NCI-H2227 (cell line): ENCODE results near the gene SLC35G6.
A peak's percentile ranks its signal among the peaks of the same experiment; 100 is the strongest.
"Not testable (repeated sequence)": the region's sequence is repeated elsewhere in the genome, so short reads cannot be mapped to it uniquely, and the experiment has no call there.

Source experiments
- DNase-seq: peaks from one replicate; lab custom pipeline; 2025; ENCODE audit not compliant: unreplicated experiment; lab: John Stamatoyannopoulos, UW

Gene SLC35G6

DNA sequence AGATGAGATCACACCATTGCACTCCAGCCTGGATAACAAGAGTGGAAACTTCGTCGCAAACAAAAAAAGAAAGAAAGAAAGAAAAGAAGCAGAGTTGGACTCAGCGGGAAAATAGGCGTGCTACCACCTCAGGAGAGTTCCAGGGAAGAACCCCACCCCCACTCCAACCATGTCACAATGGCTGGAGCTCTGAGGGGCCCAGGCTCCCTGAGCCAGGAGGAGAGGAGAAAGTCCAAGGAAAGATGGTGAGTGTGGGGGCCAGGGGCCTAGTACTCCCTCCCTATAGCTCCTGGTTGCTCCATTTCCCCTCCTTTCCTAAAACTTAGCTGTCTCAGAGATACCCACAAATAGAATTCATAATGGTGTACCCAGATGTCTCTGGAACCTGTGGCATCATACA, at the start of gene SLC35G6:
TSS of gene SLC35G6 (plus strand) at position 172 of the 400 bp plus-strand sequence. CDS start at position 243, 71 bp downstream.
- not testable (repeated sequence) for DNase-seq

DNA sequence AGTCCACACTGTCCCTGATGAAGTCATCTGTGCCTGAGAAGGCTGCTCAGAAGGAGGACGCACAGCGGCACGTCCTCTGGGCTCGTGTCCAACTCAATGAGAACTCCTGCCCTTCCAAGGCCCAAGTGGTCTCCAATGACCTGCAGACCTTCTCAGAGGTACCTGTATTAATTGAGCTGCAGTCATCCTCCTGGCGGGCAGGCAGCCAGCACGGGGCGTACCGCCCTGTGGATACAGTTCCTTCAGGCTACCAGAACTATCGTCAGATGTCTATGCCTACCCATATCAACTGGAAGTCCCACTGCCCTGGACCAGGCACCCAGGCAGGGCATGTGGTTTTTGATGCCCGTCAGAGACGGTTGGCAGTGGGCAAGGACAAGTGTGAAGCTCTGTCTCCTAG, 49.0 kb upstream of the SLC35G6 start:
- no peak for DNase-seq

DNA sequence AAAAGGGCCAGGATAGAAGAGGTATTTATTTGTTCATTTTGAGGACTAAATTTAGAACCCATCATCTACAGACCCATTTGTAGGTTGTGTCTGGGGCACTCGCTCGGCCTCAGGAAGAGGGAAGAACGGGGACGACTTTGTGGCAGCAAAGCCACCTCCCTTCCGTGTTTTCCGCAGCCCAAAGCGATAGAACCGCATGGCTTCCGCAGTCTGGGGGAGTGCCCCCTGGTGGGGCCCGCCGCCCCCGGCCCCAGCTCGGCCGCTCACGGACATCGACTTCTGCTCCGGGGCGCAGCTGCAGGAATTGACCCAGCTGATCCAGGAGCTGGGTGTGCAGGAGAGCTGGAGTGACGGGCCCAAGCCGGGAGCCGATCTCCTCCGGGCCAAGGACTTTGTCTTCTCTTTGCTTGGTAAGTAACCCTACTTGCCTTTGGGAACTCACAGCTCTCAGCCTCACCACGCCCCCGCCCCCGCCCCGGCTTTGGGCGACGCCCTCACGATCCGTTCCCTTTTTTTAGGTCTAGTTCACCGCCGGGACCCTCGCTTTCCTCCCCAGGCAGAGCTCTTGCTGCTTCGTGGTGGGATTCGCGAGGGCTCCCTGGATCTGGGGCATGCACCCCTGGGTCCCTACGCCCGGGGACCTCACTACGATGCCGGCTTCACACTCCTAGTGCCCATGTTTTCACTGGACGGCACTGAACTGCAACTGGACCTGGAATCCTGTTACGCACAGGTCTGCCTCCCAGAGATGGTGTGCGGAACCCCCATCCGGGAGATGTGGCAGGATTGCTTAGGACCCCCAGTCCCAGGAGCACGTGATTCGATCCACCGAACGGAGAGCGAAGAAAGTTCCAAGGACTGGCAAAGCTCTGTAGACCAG, 45.3 kb upstream of the SLC35G6 start:
- no peak for DNase-seq

DNA sequence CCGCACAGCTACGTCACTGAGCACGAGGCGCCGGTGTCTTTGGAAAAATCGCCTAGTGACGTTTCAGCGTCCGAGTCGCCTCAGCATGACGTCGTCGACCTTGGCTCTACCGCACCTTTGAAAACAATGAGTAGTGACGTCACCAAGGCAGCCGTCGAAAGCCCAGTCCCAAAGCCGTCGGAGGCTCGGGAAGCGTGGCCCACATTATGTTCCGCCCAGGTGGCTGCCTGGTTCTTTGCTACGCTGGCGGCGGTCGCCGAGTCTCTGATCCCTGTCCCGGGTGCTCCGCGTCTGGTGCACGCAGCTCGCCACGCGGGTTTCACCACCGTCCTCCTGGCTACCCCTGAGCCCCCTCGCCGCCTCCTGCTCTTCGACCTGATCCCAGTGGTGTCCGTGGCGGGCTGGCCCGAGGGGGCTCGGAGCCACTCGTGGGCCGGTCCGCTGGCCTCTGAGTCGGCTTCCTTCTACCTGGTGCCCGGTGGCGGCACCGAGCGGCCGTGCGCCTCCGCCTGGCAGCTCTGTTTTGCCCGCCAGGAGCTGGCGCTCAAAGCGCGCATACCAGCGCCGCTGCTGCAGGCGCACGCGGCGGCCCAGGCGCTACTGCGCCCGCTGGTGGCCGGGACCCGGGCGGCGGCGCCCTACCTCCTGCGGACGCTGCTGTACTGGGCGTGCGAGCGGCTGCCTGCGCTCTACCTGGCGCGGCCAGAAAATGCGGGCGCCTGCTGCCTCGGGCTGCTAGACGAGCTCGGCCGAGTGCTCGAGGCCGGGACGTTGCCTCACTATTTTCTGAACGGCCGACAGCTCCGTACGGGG, 44.5 kb upstream of the SLC35G6 start:
- peak; percentile 81 for DNase-seq

DNA sequence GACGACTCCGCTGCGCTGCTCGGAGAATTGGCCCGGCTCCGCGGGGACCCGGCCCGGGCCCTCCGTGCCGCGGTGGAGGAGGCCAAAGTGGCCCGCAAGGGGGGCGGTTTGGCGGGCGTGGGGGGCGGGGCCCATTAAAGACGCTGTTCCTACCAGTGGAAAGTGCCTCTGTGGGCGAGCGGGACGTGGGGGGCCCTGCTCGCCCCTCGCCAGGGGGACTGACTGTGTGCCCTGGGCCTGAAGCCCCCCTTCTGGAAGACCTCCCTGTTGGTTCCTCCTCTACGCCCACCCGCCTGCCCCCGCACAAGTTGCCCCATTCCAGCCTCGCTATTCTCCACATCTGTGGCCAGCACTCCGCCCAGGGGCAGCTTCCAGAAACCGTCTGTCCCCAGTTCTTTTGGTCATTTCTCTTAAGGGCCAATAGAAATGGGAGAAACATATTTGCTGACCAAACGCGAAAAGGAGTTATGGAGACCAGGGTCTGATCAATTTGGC, 43.8 kb upstream of the SLC35G6 start:
- peak; percentile 44 for DNase-seq

DNA sequence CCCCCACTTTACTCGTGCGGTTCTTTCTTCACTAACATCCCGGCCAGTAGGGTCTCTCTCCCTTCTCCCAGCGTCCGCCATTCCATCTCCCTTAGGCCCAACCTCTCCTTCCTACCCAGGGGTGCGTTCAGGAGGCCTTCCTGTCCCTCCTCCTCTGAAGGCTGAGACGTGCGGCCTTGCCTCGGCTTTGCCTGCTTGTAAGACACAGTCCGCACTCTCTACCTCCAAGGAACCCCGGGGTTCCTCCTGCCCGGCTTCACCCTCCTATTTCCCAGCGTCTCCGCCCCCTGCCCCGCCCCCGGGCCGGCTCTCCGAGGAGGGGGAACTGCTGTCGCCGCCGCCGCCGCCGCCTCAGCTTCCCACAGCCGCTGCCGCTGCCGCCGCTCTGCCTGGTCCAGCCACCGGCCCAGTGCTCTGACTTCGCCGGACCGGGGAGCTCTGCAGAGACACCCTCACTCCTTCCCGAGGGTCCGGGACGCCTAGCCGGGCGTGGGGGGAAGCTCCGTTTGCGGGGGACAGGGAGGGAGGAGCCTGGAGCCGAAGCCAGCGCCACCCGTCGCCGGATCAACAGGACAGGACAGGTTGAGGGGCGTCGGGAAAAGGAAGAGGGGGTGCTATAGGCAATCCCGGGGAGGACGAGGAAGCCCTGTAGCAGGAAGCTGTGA, 43.2 kb upstream of the SLC35G6 start:
- DNase-seq: peak; percentile 72

DNA sequence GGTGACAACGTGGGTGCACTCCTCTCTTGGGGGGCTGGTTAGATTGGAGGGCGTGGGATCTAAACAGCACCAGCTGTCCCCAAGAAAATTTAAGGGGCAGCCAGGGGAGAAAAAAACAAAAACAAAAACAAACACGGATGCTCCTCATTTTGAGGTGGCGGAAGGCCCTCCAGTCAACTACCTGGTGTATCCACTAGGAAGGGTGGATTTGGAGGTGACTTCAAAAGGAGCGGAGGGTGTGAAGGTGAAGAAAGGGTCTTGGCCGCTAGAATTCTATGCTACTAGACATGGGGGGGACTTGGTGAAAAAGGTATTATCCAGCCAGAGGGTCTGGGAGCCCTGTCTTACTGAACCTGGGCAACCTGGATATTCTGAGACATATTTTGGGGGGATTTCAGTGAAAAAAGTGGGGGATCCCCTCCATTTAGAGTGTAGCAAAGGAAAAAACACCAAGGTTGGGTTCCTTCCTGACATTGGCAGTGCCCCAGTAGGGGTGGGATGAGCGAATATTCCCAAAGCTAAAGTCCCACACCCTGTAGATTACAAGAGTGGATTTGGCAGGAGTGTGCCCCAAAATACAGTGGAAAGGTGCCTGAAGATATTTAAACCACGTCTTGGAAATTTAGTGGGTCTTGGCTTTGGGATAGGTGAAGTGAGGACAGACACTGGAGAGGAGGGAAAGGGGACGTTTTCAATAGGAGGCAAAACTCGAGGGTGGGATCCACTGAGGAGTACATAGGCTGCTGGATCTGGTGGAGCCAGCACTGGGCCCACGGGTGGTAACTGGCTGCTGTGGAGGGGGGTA, 42.4 kb upstream of the SLC35G6 start:
- no peak for DNase-seq

DNA sequence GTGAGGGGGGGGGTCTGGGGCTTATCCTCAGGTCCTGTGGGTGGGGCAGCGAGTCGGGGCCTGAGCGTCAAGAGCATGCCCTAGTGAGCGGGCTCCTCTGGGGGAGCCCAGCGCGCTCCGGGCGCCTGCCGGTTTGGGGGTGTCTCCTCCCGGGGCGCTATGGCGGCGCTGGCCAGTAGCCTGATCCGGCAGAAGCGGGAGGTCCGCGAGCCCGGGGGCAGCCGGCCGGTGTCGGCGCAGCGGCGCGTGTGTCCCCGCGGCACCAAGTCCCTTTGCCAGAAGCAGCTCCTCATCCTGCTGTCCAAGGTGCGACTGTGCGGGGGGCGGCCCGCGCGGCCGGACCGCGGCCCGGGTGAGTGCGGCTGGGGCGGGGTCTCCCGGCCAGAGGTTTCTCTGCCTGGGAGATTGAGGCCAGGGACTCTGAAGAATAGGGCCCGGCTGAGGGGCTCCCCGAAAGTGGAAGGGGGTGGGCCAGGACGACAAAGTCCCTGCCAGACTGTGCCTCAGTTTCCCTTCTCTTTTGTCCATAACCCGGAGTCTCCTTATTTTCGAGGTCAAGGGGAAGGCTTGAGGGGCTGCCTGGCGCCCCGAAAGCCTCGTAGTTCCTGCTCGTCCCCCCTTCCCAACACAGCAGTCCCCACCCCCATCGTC, 41.7 kb upstream of the SLC35G6 start, which contains the start of gene FGF11:
TSS of gene FGF11 (plus strand) at position 51 of the 651 bp plus-strand sequence. CDS start at position 160, 109 bp downstream.
- DNase-seq: no peak

DNA sequence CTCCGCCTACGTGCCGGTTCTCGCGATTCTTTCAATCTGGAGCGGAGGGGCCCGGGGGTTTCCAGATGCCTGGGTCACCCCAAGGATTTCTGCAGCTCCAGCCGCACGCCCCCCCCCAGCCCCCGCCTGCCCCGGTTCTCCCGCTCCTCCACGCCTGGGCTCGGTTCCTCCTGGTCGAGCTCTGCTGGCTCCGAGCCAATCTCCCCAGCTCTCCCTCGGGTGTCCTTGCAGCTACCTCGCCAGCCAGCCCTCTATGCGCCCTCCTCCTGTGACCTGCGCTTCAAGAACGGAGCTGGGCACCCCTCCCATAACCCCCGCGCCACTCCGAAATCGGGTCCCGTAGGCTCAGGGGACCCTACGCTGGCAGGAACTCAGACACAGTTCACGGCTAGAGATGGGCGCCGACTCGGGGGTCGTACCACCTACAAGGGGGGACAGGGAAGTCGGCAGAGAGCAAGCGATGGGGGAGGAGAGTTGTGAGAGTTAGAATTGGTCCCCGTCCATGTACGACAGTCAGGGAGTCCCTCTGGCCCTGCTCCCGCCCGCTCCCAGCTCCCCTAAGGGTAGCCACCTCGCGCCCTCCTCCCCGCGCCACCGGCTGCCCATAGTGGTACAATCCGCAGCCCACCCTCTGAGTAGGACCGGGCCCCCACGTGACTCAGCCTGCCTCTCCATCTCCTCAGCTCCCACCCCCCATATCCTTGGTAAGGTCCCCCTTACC, 41.0 kb upstream of the SLC35G6 start:
- DNase-seq: peak; percentile 70

DNA sequence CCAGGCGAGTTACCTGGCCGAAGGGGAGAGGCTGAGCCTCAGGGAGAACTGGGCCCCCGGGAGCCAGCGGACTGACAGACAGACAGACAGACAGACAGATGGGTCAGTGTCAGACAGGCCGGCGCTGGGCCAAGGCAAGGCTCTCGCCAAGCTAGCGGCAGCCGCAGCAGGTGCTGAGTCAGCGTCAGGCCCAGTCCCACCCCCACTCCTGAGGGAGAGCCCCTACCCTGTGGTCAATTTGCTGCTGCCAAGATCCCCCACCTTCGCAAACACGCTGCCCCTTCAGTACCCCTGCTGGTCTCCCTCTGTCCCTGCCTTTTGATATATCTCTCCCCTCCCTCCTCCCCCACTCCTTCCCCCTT, 40.4 kb upstream of the SLC35G6 start:
- peak; percentile 65 for DNase-seq

DNA sequence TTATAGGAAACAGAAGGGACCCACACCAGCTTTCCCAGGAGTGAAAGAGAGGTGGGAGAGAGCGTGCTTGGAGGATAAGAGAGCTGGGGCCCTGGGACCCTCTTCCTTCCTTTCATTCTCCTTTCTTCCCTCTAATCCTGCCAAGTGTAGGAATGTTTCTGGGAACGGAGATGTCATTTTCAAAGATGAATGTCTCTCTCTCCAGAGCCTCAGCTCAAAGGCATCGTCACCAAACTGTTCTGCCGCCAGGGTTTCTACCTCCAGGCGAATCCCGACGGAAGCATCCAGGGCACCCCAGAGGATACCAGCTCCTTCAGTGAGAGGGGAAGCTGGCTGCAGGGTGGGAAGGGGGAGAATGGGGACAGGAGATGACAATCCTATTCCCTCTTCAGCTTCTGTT, 40.0 kb upstream of the SLC35G6 start:
- DNase-seq: no peak

DNA sequence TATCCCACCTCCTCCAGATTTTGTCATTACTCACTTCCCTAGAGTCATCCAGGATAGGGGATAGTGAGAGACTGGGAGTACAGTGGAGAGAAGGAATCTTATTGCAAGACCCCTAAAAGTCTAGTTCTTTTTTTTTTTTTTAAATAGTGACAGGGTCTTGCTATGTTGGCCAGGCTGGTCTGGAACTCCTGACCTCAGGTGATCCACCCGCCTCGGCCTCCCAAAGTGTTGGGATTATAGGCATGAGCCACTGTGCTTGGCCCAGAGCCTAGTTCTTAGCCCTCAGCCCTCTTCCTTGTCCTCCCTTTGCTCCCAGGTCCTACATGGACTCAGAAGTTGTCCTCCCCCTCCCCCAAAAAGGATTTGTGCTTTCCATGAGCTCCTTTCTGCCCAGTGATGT, 39.1 kb upstream of the SLC35G6 start:
- no peak for DNase-seq

DNA sequence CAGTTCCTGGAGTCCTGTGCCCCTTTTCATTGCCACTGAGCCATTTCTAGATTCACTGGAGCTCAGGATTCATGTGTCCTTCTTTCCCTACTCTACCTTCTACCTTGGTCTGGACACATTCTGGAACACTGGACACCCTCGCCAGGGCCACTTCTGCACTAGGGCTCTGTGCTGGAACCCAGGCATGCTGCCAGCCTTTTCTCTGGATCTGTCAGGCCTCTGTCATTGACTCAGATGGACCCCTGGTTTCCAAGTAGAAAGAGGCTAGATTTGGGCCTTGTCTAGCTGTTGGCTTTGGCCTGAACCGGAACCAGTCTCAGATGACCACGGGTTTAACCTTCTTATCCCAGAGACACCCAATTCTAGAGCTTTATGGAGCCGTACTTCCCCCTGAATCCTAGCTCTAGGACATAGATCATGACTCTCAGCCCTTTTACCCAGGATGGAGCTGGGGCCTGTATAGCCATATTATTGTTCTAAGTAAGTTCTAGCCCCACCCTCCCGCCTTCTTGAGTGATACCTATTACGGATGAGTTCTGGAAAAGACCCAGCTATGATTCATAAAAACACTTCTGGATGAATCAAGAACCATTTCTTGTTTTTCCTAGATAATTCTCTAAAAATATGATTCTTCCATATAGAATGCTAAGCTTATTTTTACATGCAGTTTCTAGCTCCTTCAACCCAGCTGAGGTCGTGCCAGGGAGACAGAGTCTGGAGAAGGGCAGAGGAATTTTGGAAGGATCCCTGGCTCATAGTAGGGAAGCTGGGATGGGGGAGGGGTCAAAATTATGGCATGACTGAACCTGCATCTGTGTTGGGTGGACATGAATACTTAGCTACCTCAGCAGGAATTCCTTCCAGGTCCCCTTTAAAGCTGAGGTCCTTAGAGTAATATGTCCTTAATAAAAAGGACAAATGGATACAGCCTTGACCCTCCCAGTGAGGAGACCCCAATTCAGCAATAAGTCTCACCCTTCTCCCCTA, 37.5 kb upstream of the SLC35G6 start:
- DNase-seq: no peak

DNA sequence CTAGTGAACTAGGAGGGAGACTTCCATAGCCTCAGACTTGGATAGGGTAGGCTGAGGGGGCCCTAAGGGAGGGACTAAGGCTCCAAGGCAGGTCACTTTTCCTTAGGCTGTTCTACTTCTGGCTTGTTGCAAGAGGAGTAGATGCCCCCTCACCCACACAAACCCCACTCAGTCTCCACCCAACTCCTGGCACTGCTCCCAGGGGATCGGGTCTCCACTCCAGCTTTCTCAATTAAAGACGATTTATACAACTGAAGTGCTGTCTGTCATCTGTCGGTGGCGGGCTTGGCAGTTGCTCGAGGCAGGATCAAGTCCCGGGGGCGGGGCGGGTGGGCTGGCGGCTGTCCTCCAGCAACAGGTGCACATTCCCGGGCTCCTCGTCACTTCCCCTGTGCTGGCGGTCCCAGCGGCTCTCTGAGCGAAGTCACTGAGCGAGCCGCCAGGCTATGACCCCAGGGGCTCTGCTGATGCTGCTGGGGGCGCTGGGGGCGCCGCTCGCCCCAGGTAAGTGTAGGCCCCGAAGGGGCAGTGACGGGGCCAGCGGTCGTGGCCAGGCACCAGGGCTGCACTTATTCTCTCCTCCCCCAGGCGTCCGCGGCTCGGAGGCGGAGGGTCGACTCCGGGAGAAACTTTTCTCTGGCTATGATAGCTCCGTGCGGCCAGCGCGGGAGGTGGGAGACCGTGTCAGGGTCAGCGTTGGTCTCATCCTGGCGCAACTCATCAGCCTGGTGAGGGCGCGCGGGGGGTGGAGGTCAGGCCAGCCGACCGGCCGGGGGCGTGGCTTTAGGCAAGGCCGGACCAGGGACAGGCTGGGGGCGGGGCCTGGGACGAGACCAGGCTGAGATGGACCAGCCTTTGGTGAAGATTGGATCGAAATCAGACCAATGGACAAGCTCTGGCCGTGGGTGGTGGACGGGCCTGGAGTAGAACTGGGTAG, 36.3 kb upstream of the SLC35G6 start, which contains the start of gene CHRNB1:
TSS of gene CHRNB1 (plus strand) at position 380 of the 937 bp plus-strand sequence. CDS start at position 447, 67 bp downstream.
- peak; percentile 64 for DNase-seq

DNA sequence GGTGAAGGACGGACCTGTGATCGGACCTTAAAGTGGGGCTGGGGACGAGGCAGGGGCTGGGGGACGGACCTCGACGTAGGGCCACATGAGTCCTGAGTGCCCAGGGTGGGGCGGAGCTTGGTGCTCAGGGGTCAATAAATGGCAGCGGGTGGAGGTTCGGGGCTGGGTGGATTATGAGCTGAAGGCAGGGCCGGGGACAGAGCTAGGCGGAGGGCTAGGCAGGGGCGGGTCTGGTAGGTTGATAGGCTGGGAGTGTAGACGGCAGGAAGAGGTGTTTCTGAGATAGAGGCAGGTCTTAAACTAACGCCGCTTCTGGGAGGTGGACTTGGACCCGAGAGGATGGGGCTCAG, 35.7 kb upstream of the SLC35G6 start:
- DNase-seq: peak; percentile 64

DNA sequence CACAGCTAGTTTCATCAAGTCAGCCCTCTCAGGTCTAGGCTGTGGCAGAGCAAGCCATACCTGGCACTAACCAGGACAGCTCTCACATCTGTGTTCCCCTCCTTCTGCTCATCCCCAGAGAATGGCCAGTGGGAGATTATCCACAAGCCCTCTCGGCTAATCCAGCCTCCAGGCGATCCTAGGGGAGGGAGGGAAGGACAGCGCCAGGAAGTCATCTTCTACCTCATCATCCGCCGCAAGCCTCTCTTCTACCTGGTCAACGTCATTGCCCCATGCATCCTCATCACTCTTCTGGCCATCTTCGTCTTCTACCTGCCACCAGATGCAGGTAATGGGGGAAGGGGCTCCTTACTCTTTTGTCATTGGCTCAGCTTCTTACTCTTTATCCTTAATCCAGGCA, 32.8 kb upstream of the SLC35G6 start:
- DNase-seq: no peak

DNA sequence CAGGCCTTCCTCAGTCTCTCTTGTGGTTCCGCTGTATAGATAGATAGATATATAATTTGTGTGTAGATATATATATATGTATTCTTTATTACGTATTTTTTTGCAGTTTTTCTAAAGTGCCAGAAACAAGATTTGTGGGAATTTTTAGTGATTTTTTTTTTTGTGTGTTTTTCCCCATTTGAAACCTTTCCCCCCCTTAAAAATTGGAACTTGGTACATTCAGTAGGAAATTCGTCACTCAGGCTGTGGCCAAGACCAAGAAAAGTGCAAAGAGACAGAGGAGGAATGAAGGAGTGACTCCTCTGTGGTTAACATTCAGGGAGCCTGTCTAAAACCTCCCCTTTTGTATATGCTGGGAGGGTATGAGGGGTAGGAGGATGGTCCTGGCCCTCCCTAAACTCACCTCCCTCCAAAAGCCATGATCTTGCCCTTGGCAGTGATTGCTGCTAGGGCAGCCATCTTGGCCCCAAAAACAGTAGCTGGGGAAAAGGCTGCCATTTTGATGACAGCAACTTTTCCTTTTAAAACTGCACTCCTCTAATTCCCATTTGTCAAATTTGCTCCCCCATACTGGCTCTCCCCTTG, 21.2 kb upstream of the SLC35G6 start:
- DNase-seq: no peak
